GM12878 (cell line): ENCODE data around the gene ZNF668. TPM values are rescaled to one million over a fixed set of nuclear protein-coding genes. Genes with fewer than 3 reads are reported as not detected.
A peak's percentile ranks its signal among the peaks of the same experiment; 100 is the strongest.

Experiments used
- ATAC-seq: fragments of 200-7000 bp; cut with Tn5 transposase; 3 replicates; pipeline ENCODE4 v1.9.1; 2020; ENCODE audit warnings: mild to moderate bottlenecking, moderate library complexity
- BruUV-seq: library from RNA; stranded (reverse); fragments of 400-500 nt; replicated peaks from 2 replicates; lab custom pipeline; 2021; lab: Mats Ljungman, UMichigan
- CTCF ChIA-PET: fragments of 300-600 bp; sonication (Branson Sonifier 250); formaldehyde crosslinking; extraction: SDS; loops from one replicate; lab custom pipeline; 2021; ENCODE audit warnings: inconsistent platforms; lab: Yijun Ruan, JAX
- POLR2A ChIA-PET: fragments of 350-600 bp; formaldehyde crosslinking; extraction: SDS; loops from one replicate; lab custom pipeline; 2021; ENCODE audit warnings: inconsistent platforms; lab: Charles Lee
- RAD21 ChIA-PET: fragments of 300-600 bp; sonication (Branson Sonifier 250); formaldehyde crosslinking; loops from one replicate; lab custom pipeline; 2023; ENCODE audit warnings: antibody characterized with exemption; ENCODE audit not compliant: unreplicated experiment; lab: Charles Lee
- SMC1A ChIA-PET: fragments of 300-600 bp; sonication (Branson Sonifier 250); formaldehyde crosslinking; loops from one replicate; lab custom pipeline; 2023; ENCODE audit not compliant: unreplicated experiment, uncharacterized antibody; lab: Charles Lee
- DNase-seq: peaks from one replicate; pipeline ENCODE4 v3.0.0-alpha.2; 2011; ENCODE audit warnings: low read depth, low spot score
- FAIRE-seq: peaks from 3 replicates; lab custom pipeline; 2011; peaks lifted over from hg19 to GRCh38; lab: Jason Lieb, UNC
- H2AFZ ChIP-seq: 2 replicates; pipeline ENCODE4 v1.6.0; 2011; ENCODE audit warnings: low read depth, low read length, control low read depth; ENCODE audit not compliant: control insufficient read depth
- H3K27ac ChIP-seq: 2 replicates; pipeline ENCODE4 v1.5.1; 2011; ENCODE audit warnings: control low read depth; ENCODE audit not compliant: control insufficient read depth, insufficient read depth
- H3K27me3 ChIP-seq, 2 experiments: replicated peaks in 1 of 2; 2 replicates each; pipeline versions ENCODE4 v1.6.0 to v1.6.1; 2011; ENCODE audit warnings: low read length in 1 of 2; ENCODE audit not compliant: control insufficient read depth in 2 of 2, insufficient read depth in 2 of 2
- H3K36me3 ChIP-seq, 2 experiments: 2 replicates each; pipeline ENCODE4 v1.5.1; 2011; ENCODE audit warnings: low read length in 1 of 2; ENCODE audit not compliant: control insufficient read depth in 2 of 2, insufficient read depth in 2 of 2
- H3K4me1 ChIP-seq: 2 replicates; pipeline ENCODE4 v1.6.1; 2011; ENCODE audit warnings: mild to moderate bottlenecking, low read length, moderate library complexity, mixed read lengths; ENCODE audit not compliant: control insufficient read depth, insufficient read depth
- H3K4me2 ChIP-seq: 2 replicates; pipeline ENCODE4 v1.6.0; 2011; ENCODE audit warnings: control low read depth; ENCODE audit not compliant: control insufficient read depth, insufficient read depth
- H3K4me3 ChIP-seq: fragments of 200-600 bp; sonication (generic); 2 replicates; pipeline ENCODE4 v1.5.1; 2016
- H3K79me2 ChIP-seq: 2 replicates; pipeline ENCODE4 v1.6.0; 2011; ENCODE audit warnings: low read length; ENCODE audit not compliant: control insufficient read depth, insufficient read depth
- H3K9ac ChIP-seq: 2 replicates; pipeline ENCODE4 v1.8.0; 2011; ENCODE audit warnings: low read length, control low read depth, mixed read lengths; ENCODE audit not compliant: control insufficient read depth, insufficient read depth
- H3K9me3 ChIP-seq: replicated peaks from 3 replicates; pipeline ENCODE4 v1.5.1; 2011; ENCODE audit warnings: mild to moderate bottlenecking, low read length; ENCODE audit not compliant: control insufficient read depth, insufficient read depth
- H4K20me1 ChIP-seq: 2 replicates; pipeline ENCODE4 v1.6.0; 2011; ENCODE audit not compliant: control insufficient read depth, insufficient read depth
- ATF2 ChIP-seq: IDR thresholded peaks from 2 replicates; pipeline ENCODE4 v1.6.1; 2012; ENCODE audit warnings: low read length, inconsistent platforms
- ATF7 ChIP-seq: fragments of 450-650 bp; IDR thresholded peaks from 2 replicates; pipeline ENCODE4 v1.6.1; 2016; ENCODE audit warnings: low read depth, mild to moderate bottlenecking
- BCL11A ChIP-seq: IDR thresholded peaks from 2 replicates; pipeline ENCODE4 v1.6.1; 2011; ENCODE audit warnings: low read depth, low read length
- CEBPB ChIP-seq, 2 experiments: fragments of 150-350 bp in 1 of 2; IDR thresholded peaks; 2 replicates each; pipeline ENCODE4 v1.6.1; 2012 to 2014; ENCODE audit warnings: low read depth in 2 of 2, low read length in 2 of 2, borderline replicate concordance in 1 of 2, inconsistent platforms in 1 of 2
- CREB1 ChIP-seq: IDR thresholded peaks from 2 replicates; pipeline ENCODE4 v1.6.1; 2012; ENCODE audit warnings: low read depth, mild to moderate bottlenecking, inconsistent platforms
- CREM ChIP-seq: IDR thresholded peaks from 2 replicates; pipeline ENCODE4 v1.6.1; 2014; ENCODE audit warnings: antibody characterized with exemption, low read depth
- EED ChIP-seq: sonication (generic); IDR thresholded peaks from 2 replicates; pipeline ENCODE4 v1.6.1; 2016; ENCODE audit warnings: antibody characterized with exemption, low read depth
- ELK1 ChIP-seq: IDR thresholded peaks from 2 replicates; pipeline ENCODE4 v1.6.1; 2012; ENCODE audit warnings: low read depth, low read length, improper control_type of control experiment
- IKZF2 ChIP-seq, 2 experiments: fragments of 450-650 bp; IDR thresholded peaks; 2 replicates each; pipeline ENCODE4 v1.6.1; 2017; ENCODE audit warnings: mild to moderate bottlenecking in 2 of 2, moderate library complexity in 2 of 2
- JUNB ChIP-seq: IDR thresholded peaks from 2 replicates; pipeline ENCODE4 v1.6.1; 2016; ENCODE audit warnings: antibody characterized with exemption, mild to moderate bottlenecking
- JUND ChIP-seq: IDR thresholded peaks from 2 replicates; pipeline ENCODE4 v1.6.1; 2012; ENCODE audit warnings: low read depth, mild to moderate bottlenecking, low read length, improper control_type of control experiment, moderate library complexity
- NBN ChIP-seq: fragments of 450-650 bp; IDR thresholded peaks from 2 replicates; pipeline ENCODE4 v1.6.1; 2016
- NR2C2 ChIP-seq: IDR thresholded peaks from 2 replicates; pipeline ENCODE4 v1.6.1; 2011; ENCODE audit warnings: borderline replicate concordance, low read depth; ENCODE audit not compliant: control insufficient read depth, insufficient read length
- PAX5 ChIP-seq: IDR thresholded peaks from 2 replicates; pipeline ENCODE4 v1.6.1; 2011; ENCODE audit warnings: low read depth, low read length, borderline replicate concordance
- SIN3A ChIP-seq: IDR thresholded peaks from 2 replicates; pipeline ENCODE4 v1.6.1; 2012; ENCODE audit warnings: low read depth, low read length, improper control_type of control experiment
- SMAD1 ChIP-seq: fragments of 450-650 bp; IDR thresholded peaks from 2 replicates; pipeline ENCODE4 v1.6.1; 2018; ENCODE audit warnings: mild to moderate bottlenecking, low read depth; ENCODE audit not compliant: partially characterized antibody
- SPI1 ChIP-seq: IDR thresholded peaks from 2 replicates; pipeline ENCODE4 v1.6.1; 2011; ENCODE audit warnings: low read depth, mild to moderate bottlenecking, low read length, moderate library complexity, borderline replicate concordance; ENCODE audit not compliant: insufficient read depth
- SREBF2 ChIP-seq: IDR thresholded peaks from 2 replicates; pipeline ENCODE4 v1.6.1; 2012; ENCODE audit warnings: mild to moderate bottlenecking, low read length
- WGBS: methylation state at CpG from one replicate; pipeline ENCODE4 v1.1.6; 2016; ENCODE audit warnings: low lambda C conversion rate; ENCODE audit not compliant: insufficient replicate concordance, insufficient coverage; ENCODE audit errors: missing lambda C conversion rate; 5-methylcytosine and 5-hydroxymethylcytosine counted together
- in situ Hi-C: fragments of 300-500 bp; cut with MboI; formaldehyde crosslinking; loops from 9 replicates; pipeline ENCODE4 v1.14.3; 2018; ENCODE audit warnings: mixed read lengths
- intact Hi-C: fragments of 100-400 bp; cut with micrococcal nuclease; formaldehyde crosslinking; loops from one replicate; pipeline ENCODE4 v1.14.2; 2022; ENCODE audit not compliant: unreplicated experiment
- polyA plus RNA-seq, 11 experiments: library from polyadenylated mRNA; depleted of rRNA in 4 of 11; unstranded in 6 of 11; stranded (reverse) in 5 of 11; fragments of >200 nt; fragmentation: Nextera tagmentation in 4 of 11; fragmentation: Illumina TruSeq in 1 of 11; extraction: Ambion mirVana in 4 of 11; extraction: Trizol in 1 of 11; gene quantifications; 1 replicate in 1 of 11; 2 replicates in 10 of 11; pipeline versions ENCODE4 v1.2.1 to v1.2.3, GENCODE V29; 2011 to 2016; ENCODE audit warnings: inconsistent platforms in 2 of 11, missing spikeins in 2 of 11, low read depth in 1 of 11
- total RNA-seq, 4 experiments: library from RNA; depleted of rRNA in 3 of 4; stranded (reverse); fragments of >200 nt in 3 of 4; fragmentation: Illumina TruSeq in 1 of 4; extraction: Trizol in 1 of 4; gene quantifications; 2 replicates each; pipeline versions ENCODE4 v1.2.1 to v1.2.3, GENCODE V29; 2013 to 2021

ZNF668 gene
- total and polyA plus RNA-seq, 10 of the 15 experiments (the other 5 are each of a cell fraction or from before 2014, with no cell fraction given): 0.05 to 20.7 (median 10.0) TPM; not detected in 1

GRCh38 chr16:31071861-31072260, 2.2 kb downstream of the ZNF668 start:
- Histone ChIP-seq H3K9me3 (no peaks in the 10 kb centered on the region), H3K9ac (peak overlapping the region; percentile 90), H3K79me2 (peaks cover 58% of the 10 kb centered on the region), H3K27me3 (no peaks in the 10 kb centered on the region), H4K20me1 (no peaks in the 10 kb centered on the region), H3K4me2 (peak overlapping the region; percentile 98), H3K27ac (peak overlapping the region; percentile 89), H3K4me1 (peaks cover 3% of the 10 kb centered on the region; the same call in 1 of the 2 replicates), H3K4me3 (peak overlapping the region; percentile 86), H3K36me3 (no peaks in the 10 kb centered on the region; a peak in 2 of 4 replicates), H2AFZ (no peak overlapping the region)
- SMC1A ChIA-PET: interaction anchor here (1.5 to 2.8 kb wide), 2 partner anchors 20 to 87 kb away, joined by 3 to 10 read pairs; partner anchors contain the start of gene HSD3B7
- in situ Hi-C loops: no loop called here
- POLR2A ChIA-PET: interaction anchor here (0.9 to 4.2 kb wide), 4 partner anchors 20 to 70 kb away, joined by 3 to 16 read pairs (median 4); partner anchors contain the start of gene STX4
- intact Hi-C loops: loop anchor here (5.0 to 10.0 kb wide), 2 partner anchors 70 to 77 kb away; no protein-coding TSS in a partner anchor
- WGBS: 3% methylated on average over 4 of the region's 4 CpGs
- CTCF ChIA-PET: interaction anchor here (1.3 kb wide), 1 partner anchor 86 kb away, joined by 3 read pairs; no protein-coding TSS in a partner anchor
- RAD21 ChIA-PET: interaction anchor here (0.9 to 1.4 kb wide), 4 partner anchors 38 to 78 kb away, joined by 3 to 6 read pairs (median 4); partner anchors contain the start of gene STX4
- FAIRE-seq: no peak
- no peak for DNase-seq
- TF ChIP-seq SMAD1: no peak
- TF ChIP-seq CREM: peak; percentile 51; the same call in 1 of the 2 replicates
- TF ChIP-seq IKZF2 (IDR thresholded peaks at IDR 0.05): peak in 1 of 2 experiments; percentile 30; a peak in 1 of 4 replicates
- TF ChIP-seq CREB1: peak; percentile 64
- TF ChIP-seq ATF2: 0 out of 2 replicates have a peak, but pooled peaks have one; percentile 29
- TF ChIP-seq CEBPB (IDR thresholded peaks at IDR 0.05; ENCODE audit: borderline replicate concordance in 1 of 2, low read depth in 2 of 2, low read length in 2 of 2): no peak
- TF ChIP-seq SREBF2: no peak
- TF ChIP-seq PAX5: no peak
- no peak for TF ChIP-seq NR2C2
- peak; percentile 48; the same call in 1 of the 2 replicates for TF ChIP-seq JUNB
- peak; percentile 97 for TF ChIP-seq ATF7
- TF ChIP-seq SPI1: no peak
- TF ChIP-seq ELK1: no peak
- TF ChIP-seq NBN: no peak
- TF ChIP-seq JUND: peak; percentile 61; the same call in 1 of the 2 replicates
- 0 out of 2 replicates have a peak, but pooled peaks have one; percentile 43 for TF ChIP-seq BCL11A
- no peak for TF ChIP-seq EED
- 0 out of 2 replicates have a peak, but pooled peaks have one; percentile 47 for TF ChIP-seq SIN3A
- no peak for ATAC-seq
- no TSS peak for BruUV-seq
